ENCODE results near the gene ARMC7. TPM values are rescaled to one million over a fixed set of nuclear protein-coding genes. Genes with fewer than 3 reads are reported as not detected.
A peak's percentile ranks its signal among the peaks of the same experiment; 100 is the strongest.

Gene ARMC7
- total and polyA plus RNA-seq, 4 donors: 2.5 to 14.2 (median 9.0) TPM

DNA sequence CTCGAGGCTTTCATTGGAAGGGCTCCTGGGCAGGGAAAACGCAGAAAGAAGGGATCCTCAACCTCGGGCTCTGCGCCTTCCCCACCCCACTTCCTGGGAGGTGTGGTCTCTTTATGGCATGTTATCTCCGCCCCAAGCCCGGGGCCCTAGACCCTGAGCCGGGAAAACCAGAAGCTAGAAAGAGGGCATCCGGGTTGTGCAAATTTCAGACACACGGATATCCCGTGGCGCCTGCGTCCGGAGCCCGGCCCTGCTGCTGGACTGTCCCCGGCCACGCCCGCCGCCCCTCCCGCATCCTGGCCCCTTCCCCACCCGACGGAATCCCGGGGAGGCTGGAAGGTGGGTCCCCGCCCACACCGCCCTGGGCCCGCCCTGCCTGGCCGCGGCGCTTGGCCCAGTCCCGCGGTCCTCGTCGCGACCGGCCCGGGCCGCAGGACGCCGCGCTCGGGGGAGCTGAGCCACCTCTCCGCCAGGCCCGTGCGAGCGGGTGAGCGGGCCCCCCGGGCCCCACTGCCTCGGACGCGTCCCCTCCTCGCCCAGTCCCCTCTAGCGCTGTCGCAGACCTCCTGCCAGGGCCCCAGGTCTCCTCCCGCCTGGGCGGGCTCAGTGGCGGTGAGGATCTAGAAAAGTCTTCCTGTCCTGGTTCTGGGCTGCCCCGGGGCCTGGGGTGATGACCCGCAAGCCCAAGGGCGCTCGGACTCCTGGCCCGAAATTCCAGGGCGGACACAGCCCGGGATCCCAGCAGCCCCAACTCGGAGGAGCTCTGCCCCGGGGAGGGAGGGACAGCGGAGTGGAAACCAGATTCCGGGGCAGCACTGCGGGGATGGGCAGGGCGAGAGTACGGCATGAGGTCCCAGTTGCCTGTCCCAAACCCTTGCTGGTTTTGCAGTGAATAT lies 22.0 kb upstream of the ARMC7 start, which contains the start of gene SLC16A5:
Gene SLC16A5, plus strand, starts transcription at position 397 of the 896 bp plus-strand sequence. CDS start 5,683 bp downstream, outside the sequence.
- peak in 2 of 6 donors; percentile 51 to 66 for DNase-seq (ENCODE audit: low read depth in 4 of 6, low spot score in 6 of 6)
- Histone ChIP-seq H3K4me3 (ENCODE audit: low read depth, low read length) (peak within 1 kb of the TSS; percentile 43), H3K27ac (ENCODE audit: low read depth, low read length) (peak within 1 kb of the TSS; percentile 82), H3K9me3 (ENCODE audit: control insufficient read depth, insufficient read depth, low read length) (no peaks in the 10 kb centered on the region), H3K27me3 (ENCODE audit: control insufficient read depth, insufficient read depth, low read length) (peaks cover 10% of the 10 kb centered on the region), H3K36me3 (ENCODE audit: control insufficient read depth, insufficient read depth, low read length) (no peaks in the 10 kb centered on the region), H3K4me1 (ENCODE audit: control insufficient read depth, insufficient read depth, low read length) (peaks cover 34% of the 10 kb centered on the region)
- WGBS (ENCODE audit: insufficient coverage): 4% methylated on average over 65 of the region's 69 CpGs

DNA sequence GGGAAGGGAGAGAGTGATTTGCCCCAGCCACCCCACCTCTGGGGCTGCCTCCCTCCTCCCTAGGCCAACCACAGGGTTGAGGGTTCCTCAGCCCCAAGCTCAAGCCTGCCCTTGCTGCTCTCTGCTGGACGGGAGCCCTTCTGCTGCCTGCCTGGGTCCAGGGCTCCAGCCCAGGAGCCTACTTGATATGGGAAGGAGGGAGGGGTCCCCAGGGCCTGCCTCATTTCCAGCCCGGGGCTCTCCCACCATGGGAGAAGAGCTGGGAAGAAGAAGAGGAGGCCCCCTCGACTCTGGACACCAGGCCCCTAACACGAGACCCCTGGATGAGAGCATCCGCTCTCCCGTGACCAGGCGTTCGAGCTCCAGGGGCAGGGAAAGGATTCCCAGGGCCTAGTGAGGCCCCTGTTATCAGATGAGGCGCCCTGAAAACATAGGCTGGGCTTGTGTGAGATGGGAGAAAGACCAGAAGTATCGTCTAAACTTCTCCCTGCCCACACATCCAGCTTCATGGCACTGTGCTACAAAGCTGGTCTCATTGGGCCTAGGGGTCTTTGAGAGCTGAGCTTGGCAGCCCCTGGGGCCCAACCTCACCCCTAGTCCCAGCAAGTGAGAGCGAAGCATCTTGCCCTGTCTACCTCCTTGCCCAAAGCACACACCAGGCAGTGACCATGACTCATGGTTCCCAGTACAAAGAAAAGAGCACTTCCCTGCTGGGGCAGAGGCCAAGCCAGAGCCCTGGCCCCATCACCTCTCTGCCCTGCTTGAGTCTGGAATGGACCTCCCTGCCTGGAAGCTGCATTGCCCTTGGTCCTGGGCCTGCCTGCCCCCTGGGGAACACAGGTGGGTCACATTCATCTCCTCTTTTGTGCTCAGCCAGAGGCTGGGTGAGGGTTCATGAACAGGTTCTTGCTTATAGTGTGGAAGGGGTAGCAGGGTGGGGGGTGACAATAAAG lies 21.0 kb upstream of the ARMC7 start:
- Histone ChIP-seq H3K4me1 (ENCODE audit: control insufficient read depth, insufficient read depth, low read length) (peaks cover 43% of the 10 kb centered on the region), H3K4me3 (ENCODE audit: low read depth, low read length) (peak overlapping the region; percentile 43), H3K9me3 (ENCODE audit: control insufficient read depth, insufficient read depth, low read length) (no peaks in the 10 kb centered on the region), H3K27me3 (ENCODE audit: control insufficient read depth, insufficient read depth, low read length) (peaks cover 10% of the 10 kb centered on the region), H3K36me3 (ENCODE audit: control insufficient read depth, insufficient read depth, low read length) (no peaks in the 10 kb centered on the region), H3K27ac (ENCODE audit: low read depth, low read length) (peak overlapping the region; percentile 82)
- no peak for DNase-seq (ENCODE audit: low read depth in 4 of 6, low spot score in 6 of 6)
- WGBS (ENCODE audit: insufficient coverage): 82% methylated on average over 9 of the region's 11 CpGs

GRCh38 chr17:75090871-75091854 lies 18.6 kb upstream of the ARMC7 start:
- 60% methylated on average over 19 of the region's 19 CpGs for WGBS (ENCODE audit: insufficient coverage)
- Histone ChIP-seq H3K27me3 (ENCODE audit: control insufficient read depth, insufficient read depth, low read length) (peaks cover 10% of the 10 kb centered on the region), H3K27ac (ENCODE audit: low read depth, low read length) (peak overlapping the region; percentile 61), H3K4me3 (ENCODE audit: low read depth, low read length) (no peak overlapping the region), H3K4me1 (ENCODE audit: control insufficient read depth, insufficient read depth, low read length) (peaks cover 42% of the 10 kb centered on the region), H3K9me3 (ENCODE audit: control insufficient read depth, insufficient read depth, low read length) (no peaks in the 10 kb centered on the region), H3K36me3 (ENCODE audit: control insufficient read depth, insufficient read depth, low read length) (no peaks in the 10 kb centered on the region)
- no peak for DNase-seq (ENCODE audit: low read depth in 4 of 6, low spot score in 6 of 6)

- no peak for DNase-seq (ENCODE audit: low read depth in 4 of 6, low spot score in 6 of 6)
- Histone ChIP-seq H3K27me3 (ENCODE audit: control insufficient read depth, insufficient read depth, low read length) (peaks cover 9% of the 10 kb centered on the region), H3K4me3 (ENCODE audit: low read depth, low read length) (no peak overlapping the region), H3K36me3 (ENCODE audit: control insufficient read depth, insufficient read depth, low read length) (no peaks in the 10 kb centered on the region), H3K4me1 (ENCODE audit: control insufficient read depth, insufficient read depth, low read length) (peaks cover 42% of the 10 kb centered on the region), H3K27ac (ENCODE audit: low read depth, low read length) (peak overlapping the region; percentile 33), H3K9me3 (ENCODE audit: control insufficient read depth, insufficient read depth, low read length) (no peaks in the 10 kb centered on the region)
- WGBS (ENCODE audit: insufficient coverage): 91% methylated on average over 10 of the region's 10 CpGs
Measured at GRCh38 chr17:75091855-75092327, 17.9 kb upstream of the ARMC7 start.

- no peaks in the 10 kb centered on the region for H3K36me3 ChIP-seq (ENCODE audit: control insufficient read depth, insufficient read depth, low read length)
- no peak for DNase-seq (ENCODE audit: low read depth in 4 of 6, low spot score in 6 of 6)
- H3K27me3 ChIP-seq (ENCODE audit: control insufficient read depth, insufficient read depth, low read length): no peaks in the 10 kb centered on the region
- peaks cover 28% of the 10 kb centered on the region for H3K4me1 ChIP-seq (ENCODE audit: control insufficient read depth, insufficient read depth, low read length)
- no peak overlapping the region for H3K4me3 ChIP-seq (ENCODE audit: low read depth, low read length)
- no peaks in the 10 kb centered on the region for H3K9me3 ChIP-seq (ENCODE audit: control insufficient read depth, insufficient read depth, low read length)
- H3K27ac ChIP-seq (ENCODE audit: low read depth, low read length): peak overlapping the region; percentile 81
- 87% methylated on average over 18 of the region's 18 CpGs for WGBS (ENCODE audit: insufficient coverage)
Measured at GRCh38 chr17:75093548-75094158, 16.1 kb upstream of the ARMC7 start.

- Histone ChIP-seq H3K4me1 (ENCODE audit: control insufficient read depth, insufficient read depth, low read length) (peaks cover 23% of the 10 kb centered on the region), H3K9me3 (ENCODE audit: control insufficient read depth, insufficient read depth, low read length) (no peaks in the 10 kb centered on the region), H3K27ac (ENCODE audit: low read depth, low read length) (no peak overlapping the region), H3K27me3 (ENCODE audit: control insufficient read depth, insufficient read depth, low read length) (no peaks in the 10 kb centered on the region), H3K36me3 (ENCODE audit: control insufficient read depth, insufficient read depth, low read length) (peaks cover 3% of the 10 kb centered on the region), H3K4me3 (ENCODE audit: low read depth, low read length) (no peak overlapping the region)
- DNase-seq (ENCODE audit: low read depth in 4 of 6, low spot score in 6 of 6): no peak
- WGBS (ENCODE audit: insufficient coverage): 67% methylated on average over 13 of the region's 16 CpGs
Measured at GRCh38 chr17:75094871-75095399, 14.8 kb upstream of the ARMC7 start.

DNA sequence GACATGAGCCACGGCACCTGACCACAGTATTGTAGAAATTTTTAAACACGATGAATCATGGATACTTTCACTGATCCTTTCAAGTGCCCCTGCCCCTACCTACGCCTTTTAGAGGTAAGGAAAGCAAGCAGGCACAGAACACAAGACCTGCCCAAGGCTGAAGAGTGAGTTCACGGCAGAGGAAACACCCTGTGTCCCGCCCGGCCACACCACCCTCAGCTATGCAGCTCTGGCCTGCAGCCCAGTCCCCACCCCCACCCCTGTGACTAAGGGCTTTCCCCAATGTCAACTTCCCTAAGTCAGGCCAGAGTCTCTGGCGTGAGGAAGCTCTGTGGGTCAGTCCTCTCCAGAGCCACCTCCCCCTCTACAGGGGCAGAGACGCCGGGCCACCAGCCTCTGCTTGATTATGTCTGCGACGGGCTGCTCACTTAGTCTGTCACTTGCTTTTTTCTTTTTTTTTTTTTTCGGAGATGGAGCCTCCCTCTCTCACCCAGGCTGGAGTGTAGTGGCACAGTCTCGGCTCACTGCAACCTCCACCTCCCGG lies 13.6 kb upstream of the ARMC7 start:
- Histone ChIP-seq H3K27ac (ENCODE audit: low read depth, low read length) (no peak overlapping the region), H3K4me1 (ENCODE audit: control insufficient read depth, insufficient read depth, low read length) (peaks cover 19% of the 10 kb centered on the region), H3K4me3 (ENCODE audit: low read depth, low read length) (no peak overlapping the region), H3K36me3 (ENCODE audit: control insufficient read depth, insufficient read depth, low read length) (peaks cover 9% of the 10 kb centered on the region), H3K9me3 (ENCODE audit: control insufficient read depth, insufficient read depth, low read length) (no peaks in the 10 kb centered on the region), H3K27me3 (ENCODE audit: control insufficient read depth, insufficient read depth, low read length) (no peaks in the 10 kb centered on the region)
- whole genome bisulfite sequencing (ENCODE audit: insufficient coverage): 71% methylated on average over 8 of the region's 14 CpGs
- no peak for DNase-seq (ENCODE audit: low read depth in 4 of 6, low spot score in 6 of 6)

- WGBS (ENCODE audit: insufficient coverage): 88% methylated on average over 7 of the region's 7 CpGs
- peaks cover 11% of the 10 kb centered on the region for H3K4me1 ChIP-seq (ENCODE audit: control insufficient read depth, insufficient read depth, low read length)
- H3K4me3 ChIP-seq (ENCODE audit: low read depth, low read length): no peak overlapping the region
- H3K9me3 ChIP-seq (ENCODE audit: control insufficient read depth, insufficient read depth, low read length): no peaks in the 10 kb centered on the region
- no peaks in the 10 kb centered on the region for H3K27me3 ChIP-seq (ENCODE audit: control insufficient read depth, insufficient read depth, low read length)
- H3K27ac ChIP-seq (ENCODE audit: low read depth, low read length): no peak overlapping the region
- no peak for DNase-seq (ENCODE audit: low read depth in 4 of 6, low spot score in 6 of 6)
- H3K36me3 ChIP-seq (ENCODE audit: control insufficient read depth, insufficient read depth, low read length): peaks cover 9% of the 10 kb centered on the region
Measured at GRCh38 chr17:75097865-75098264, 11.9 kb upstream of the ARMC7 start.
